IPS-15b (cell line): Measurements from ENCODE around the gene FGF10.

Experiments
- H3K27me3 ChIP-seq: one replicate; pipeline ENCODE4 v1.6.1; 2013; ENCODE audit warnings: low read length; ENCODE audit not compliant: control insufficient read depth, insufficient read depth
- H3K36me3 ChIP-seq: one replicate; pipeline ENCODE4 v1.6.1; 2013; ENCODE audit warnings: low read length; ENCODE audit not compliant: control insufficient read depth, insufficient read depth
- H3K4me1 ChIP-seq: one replicate; pipeline ENCODE4 v1.6.1; 2013; ENCODE audit warnings: mild to moderate bottlenecking, low read length; ENCODE audit not compliant: control insufficient read depth, insufficient read depth
- H3K4me3 ChIP-seq: one replicate; pipeline ENCODE4 v1.5.1; 2013; ENCODE audit warnings: low read depth, low read length
- H3K9ac ChIP-seq: one replicate; pipeline ENCODE4 v1.6.1; 2013; ENCODE audit warnings: low read depth, mild to moderate bottlenecking, low read length
- H3K9me3 ChIP-seq: one replicate; pipeline ENCODE4 v1.6.1; 2013; ENCODE audit warnings: mild to moderate bottlenecking, low read length; ENCODE audit not compliant: control insufficient read depth, insufficient read depth

Gene FGF10

GRCh38 chr5:44345871-44346270 is 43.3 kb downstream of the FGF10 start:
- Histone ChIP-seq H3K36me3 (no peaks in the 10 kb centered on the region), H3K9ac (no peak overlapping the region), H3K4me1 (peaks cover 3% of the 10 kb centered on the region), H3K27me3 (no peaks in the 10 kb centered on the region), H3K9me3 (no peaks in the 10 kb centered on the region), H3K4me3 (no peak overlapping the region)

- H3K27me3 ChIP-seq, result no peaks in the 10 kb centered on the region
- no peaks in the 10 kb centered on the region for H3K36me3 ChIP-seq
- no peaks in the 10 kb centered on the region for H3K4me1 ChIP-seq
- H3K9me3 ChIP-seq, result no peaks in the 10 kb centered on the region
- H3K9ac ChIP-seq, result no peak overlapping the region
- H3K4me3 ChIP-seq, result no peak overlapping the region
Measured at GRCh38 chr5:44336708-44337107, 52.5 kb downstream of the FGF10 start.

GRCh38 chr5:44334622-44335021 is 54.6 kb downstream of the FGF10 start:
- no peak overlapping the region for H3K4me3 ChIP-seq
- H3K4me1 ChIP-seq, result no peaks in the 10 kb centered on the region
- no peaks in the 10 kb centered on the region for H3K27me3 ChIP-seq
- H3K36me3 ChIP-seq, result no peaks in the 10 kb centered on the region
- H3K9me3 ChIP-seq, result no peaks in the 10 kb centered on the region
- H3K9ac ChIP-seq, result no peak overlapping the region

GRCh38 chr5:44332285-44332971 is 56.8 kb downstream of the FGF10 start:
- no peaks in the 10 kb centered on the region for H3K36me3 ChIP-seq
- H3K4me3 ChIP-seq, result no peak overlapping the region
- no peak overlapping the region for H3K9ac ChIP-seq
- H3K27me3 ChIP-seq, result no peaks in the 10 kb centered on the region
- H3K9me3 ChIP-seq, result no peaks in the 10 kb centered on the region
- no peaks in the 10 kb centered on the region for H3K4me1 ChIP-seq

GRCh38 chr5:44331471-44332050 is 57.7 kb downstream of the FGF10 start:
- Histone ChIP-seq H3K4me3 (no peak overlapping the region), H3K9ac (no peak overlapping the region), H3K27me3 (no peaks in the 10 kb centered on the region), H3K4me1 (no peaks in the 10 kb centered on the region), H3K9me3 (no peaks in the 10 kb centered on the region), H3K36me3 (no peaks in the 10 kb centered on the region)

- Histone ChIP-seq H3K4me3 (no peak overlapping the region), H3K9me3 (no peaks in the 10 kb centered on the region), H3K36me3 (no peaks in the 10 kb centered on the region), H3K27me3 (no peaks in the 10 kb centered on the region), H3K9ac (no peak overlapping the region), H3K4me1 (no peaks in the 10 kb centered on the region)
Measured at GRCh38 chr5:44329716-44330115, 59.5 kb downstream of the FGF10 start.

- Histone ChIP-seq H3K36me3 (no peaks in the 10 kb centered on the region), H3K4me1 (no peaks in the 10 kb centered on the region), H3K27me3 (no peaks in the 10 kb centered on the region), H3K9ac (no peak overlapping the region), H3K4me3 (no peak overlapping the region), H3K9me3 (peaks cover 2% of the 10 kb centered on the region)
Measured at GRCh38 chr5:44321144-44321725, 68.0 kb downstream of the FGF10 start.

- Histone ChIP-seq H3K27me3 (no peaks in the 10 kb centered on the region), H3K9ac (no peak overlapping the region), H3K36me3 (no peaks in the 10 kb centered on the region), H3K9me3 (peaks cover 2% of the 10 kb centered on the region), H3K4me3 (no peak overlapping the region), H3K4me1 (no peaks in the 10 kb centered on the region)
Measured at GRCh38 chr5:44320188-44320587, 69.0 kb downstream of the FGF10 start.

GRCh38 chr5:44318883-44319282 is 70.3 kb downstream of the FGF10 start:
- H3K4me3 ChIP-seq, result no peak overlapping the region
- no peaks in the 10 kb centered on the region for H3K27me3 ChIP-seq

GRCh38 chr5:44312374-44312773 is 76.8 kb downstream of the FGF10 start:
- H3K4me1 ChIP-seq, result peaks cover 4% of the 10 kb centered on the region
- H3K4me3 ChIP-seq, result no peak overlapping the region
- no peaks in the 10 kb centered on the region for H3K36me3 ChIP-seq
- no peaks in the 10 kb centered on the region for H3K27me3 ChIP-seq
- no peak overlapping the region for H3K9ac ChIP-seq
- no peaks in the 10 kb centered on the region for H3K9me3 ChIP-seq

More at GRCh38 chr5:44318883-44319282, 70.3 kb downstream of the FGF10 start:
- H3K4me1 ChIP-seq, result peaks cover 4% of the 10 kb centered on the region
- H3K9ac ChIP-seq, result no peak overlapping the region
- H3K9me3 ChIP-seq, result peaks cover 2% of the 10 kb centered on the region
- H3K36me3 ChIP-seq, result no peaks in the 10 kb centered on the region

- Histone ChIP-seq H3K27me3 (no peaks in the 10 kb centered on the region), H3K9ac (no peak overlapping the region), H3K4me3 (no peak overlapping the region), H3K4me1 (no peaks in the 10 kb centered on the region), H3K36me3 (no peaks in the 10 kb centered on the region), H3K9me3 (no peaks in the 10 kb centered on the region)
Measured at GRCh38 chr5:44300551-44300950, 88.7 kb downstream of the FGF10 start.

- no peaks in the 10 kb centered on the region for H3K9me3 ChIP-seq
- no peaks in the 10 kb centered on the region for H3K4me1 ChIP-seq
- no peak overlapping the region for H3K9ac ChIP-seq
- H3K36me3 ChIP-seq, result no peaks in the 10 kb centered on the region
- H3K27me3 ChIP-seq, result no peaks in the 10 kb centered on the region
- no peak overlapping the region for H3K4me3 ChIP-seq
Measured at GRCh38 chr5:44299394-44299793, 89.8 kb downstream of the FGF10 start.
